Measurements from ENCODE around the gene FRY.

DNA sequence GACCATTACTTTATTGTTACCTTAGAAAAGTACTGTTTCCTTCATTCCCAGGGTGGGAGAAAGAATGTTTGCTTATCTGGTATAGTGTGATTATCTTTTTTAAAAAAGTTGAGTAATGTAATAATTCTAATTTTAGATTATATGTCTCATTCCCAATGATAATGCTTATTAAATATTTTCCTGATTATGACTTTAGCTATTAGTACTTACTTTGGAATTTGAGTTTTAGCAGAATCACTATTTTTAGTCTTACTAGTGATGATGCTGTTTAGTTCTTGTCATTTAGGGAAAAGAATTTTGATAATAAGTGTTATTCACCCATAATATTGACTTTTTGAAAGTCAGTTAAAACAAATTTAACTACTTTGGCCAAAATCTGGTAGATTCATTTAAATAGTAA, 95.2 kb downstream of the FRY start:
- TF ChIP-seq, protein P1, sequence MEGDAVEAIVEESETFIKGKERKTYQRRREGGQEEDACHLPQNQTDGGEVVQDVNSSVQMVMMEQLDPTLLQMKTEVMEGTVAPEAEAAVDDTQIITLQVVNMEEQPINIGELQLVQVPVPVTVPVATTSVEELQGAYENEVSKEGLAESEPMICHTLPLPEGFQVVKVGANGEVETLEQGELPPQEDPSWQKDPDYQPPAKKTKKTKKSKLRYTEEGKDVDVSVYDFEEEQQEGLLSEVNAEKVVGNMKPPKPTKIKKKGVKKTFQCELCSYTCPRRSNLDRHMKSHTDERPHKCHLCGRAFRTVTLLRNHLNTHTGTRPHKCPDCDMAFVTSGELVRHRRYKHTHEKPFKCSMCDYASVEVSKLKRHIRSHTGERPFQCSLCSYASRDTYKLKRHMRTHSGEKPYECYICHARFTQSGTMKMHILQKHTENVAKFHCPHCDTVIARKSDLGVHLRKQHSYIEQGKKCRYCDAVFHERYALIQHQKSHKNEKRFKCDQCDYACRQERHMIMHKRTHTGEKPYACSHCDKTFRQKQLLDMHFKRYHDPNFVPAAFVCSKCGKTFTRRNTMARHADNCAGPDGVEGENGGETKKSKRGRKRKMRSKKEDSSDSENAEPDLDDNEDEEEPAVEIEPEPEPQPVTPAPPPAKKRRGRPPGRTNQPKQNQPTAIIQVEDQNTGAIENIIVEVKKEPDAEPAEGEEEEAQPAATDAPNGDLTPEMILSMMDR (conservative IDR thresholded peaks at IDR 0.05; ENCODE audit: low read length): no peak
- no peak for TF ChIP-seq EZH2phosphoT487 (IDR thresholded peaks at IDR 0.05; ENCODE audit: borderline replicate concordance, low read depth, low read length)
